SK-N-SH (cell line): Measurements from ENCODE around the gene TCP1.

ENCODE experiments used
- FOSL2 ChIP-seq: IDR thresholded peaks from 2 replicates; pipeline ENCODE4 v1.4.0; 2012; ENCODE audit warnings: low read depth, mild to moderate bottlenecking, moderate library complexity, borderline replicate concordance
- FOXM1 ChIP-seq: IDR thresholded peaks from 2 replicates; pipeline ENCODE4 v1.4.0; 2012; ENCODE audit warnings: low read depth, mild to moderate bottlenecking
- NFIC ChIP-seq: IDR thresholded peaks from 2 replicates; pipeline ENCODE4 v1.4.0; 2012; ENCODE audit warnings: borderline replicate concordance
- POLR2AphosphoS5 ChIP-seq: IDR thresholded peaks from 2 replicates; pipeline ENCODE4 v1.6.1; 2012; ENCODE audit warnings: low read depth, low read length
- RAD21 ChIP-seq: IDR thresholded peaks from 2 replicates; pipeline ENCODE4 v1.6.1; 2012; ENCODE audit warnings: mild to moderate bottlenecking, low read length
- SMC3 ChIP-seq: IDR thresholded peaks from 2 replicates; pipeline ENCODE4 v1.6.1; 2012; ENCODE audit warnings: low read depth, low read length, improper control_type of control experiment
- TCF12 ChIP-seq: IDR thresholded peaks from 2 replicates; pipeline ENCODE4 v1.4.0; 2012
- USF1 ChIP-seq: IDR thresholded peaks from 2 replicates; pipeline ENCODE4 v1.4.0; 2012; ENCODE audit warnings: low read depth, borderline replicate concordance
- YY1 ChIP-seq: IDR thresholded peaks from 2 replicates; pipeline ENCODE4 v1.4.0; 2012; ENCODE audit warnings: low read depth, mild to moderate bottlenecking
- TF ChIP-seq, protein P1 (sequence below): fragments of 200-600 bp; sonication (generic); IDR thresholded peaks from 2 replicates; pipeline ENCODE4 v1.6.1; 2017; ENCODE audit warnings: antibody characterized with exemption, mild to moderate bottlenecking, moderate library complexity

DNA sequence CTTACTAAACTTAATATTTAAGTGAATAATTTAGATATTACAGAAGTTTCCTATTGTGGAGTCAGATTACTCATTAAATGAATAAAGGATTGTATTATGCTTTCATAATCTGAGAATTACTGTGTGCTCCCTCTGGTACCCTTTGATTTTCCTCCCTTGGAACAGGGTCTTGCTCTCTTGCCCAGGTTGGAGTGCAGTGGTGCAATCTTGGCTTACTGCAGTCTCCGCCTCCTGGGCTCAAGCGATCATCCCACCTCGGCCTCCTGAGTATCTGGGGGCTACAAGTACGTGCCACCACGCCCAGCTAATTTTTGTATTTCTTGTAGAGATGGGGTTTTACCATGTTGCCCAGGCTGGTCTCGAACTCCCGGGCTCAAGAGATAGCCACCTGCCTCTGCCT, 52.5 kb downstream of the TCP1 start:
- TF ChIP-seq YY1 (no peak), POLR2AphosphoS5 (no peak), FOSL2 (no peak), RAD21 (no peak), SMC3 (no peak), FOXM1 (no peak), USF1 (no peak), TCF12 (no peak), NFIC (no peak)
- TF ChIP-seq, protein P1, sequence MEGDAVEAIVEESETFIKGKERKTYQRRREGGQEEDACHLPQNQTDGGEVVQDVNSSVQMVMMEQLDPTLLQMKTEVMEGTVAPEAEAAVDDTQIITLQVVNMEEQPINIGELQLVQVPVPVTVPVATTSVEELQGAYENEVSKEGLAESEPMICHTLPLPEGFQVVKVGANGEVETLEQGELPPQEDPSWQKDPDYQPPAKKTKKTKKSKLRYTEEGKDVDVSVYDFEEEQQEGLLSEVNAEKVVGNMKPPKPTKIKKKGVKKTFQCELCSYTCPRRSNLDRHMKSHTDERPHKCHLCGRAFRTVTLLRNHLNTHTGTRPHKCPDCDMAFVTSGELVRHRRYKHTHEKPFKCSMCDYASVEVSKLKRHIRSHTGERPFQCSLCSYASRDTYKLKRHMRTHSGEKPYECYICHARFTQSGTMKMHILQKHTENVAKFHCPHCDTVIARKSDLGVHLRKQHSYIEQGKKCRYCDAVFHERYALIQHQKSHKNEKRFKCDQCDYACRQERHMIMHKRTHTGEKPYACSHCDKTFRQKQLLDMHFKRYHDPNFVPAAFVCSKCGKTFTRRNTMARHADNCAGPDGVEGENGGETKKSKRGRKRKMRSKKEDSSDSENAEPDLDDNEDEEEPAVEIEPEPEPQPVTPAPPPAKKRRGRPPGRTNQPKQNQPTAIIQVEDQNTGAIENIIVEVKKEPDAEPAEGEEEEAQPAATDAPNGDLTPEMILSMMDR = no peak
